HCT116 (cell line): ENCODE measurements around the gene USP33. TPM values are rescaled to one million over a fixed set of nuclear protein-coding genes. Genes with fewer than 3 reads are reported as not detected.

Source experiments
- ATAC-seq: fragments of 200-7000 bp; cut with Tn5 transposase; 2 replicates; pipeline ENCODE4 v1.9.1; 2020; ENCODE audit warnings: mild to moderate bottlenecking, moderate library complexity
- BruUV-seq: library from RNA; stranded (reverse); fragments of 400-500 nt; replicated peaks from 2 replicates; lab custom pipeline; 2021; lab: Mats Ljungman, UMichigan
- CTCF ChIA-PET: fragments of 300-600 bp; sonication (Branson Sonifier 250); formaldehyde crosslinking; loops from one replicate; lab custom pipeline; 2021; ENCODE audit warnings: antibody characterized with exemption; lab: Charles Lee
- POLR2A ChIA-PET: fragments of 300-600, 350-600 bp; sonication (Branson Sonifier 250); formaldehyde crosslinking; loops from one replicate; lab custom pipeline; 2021; ENCODE audit warnings: antibody characterized with exemption; lab: Charles Lee
- RAD21 ChIA-PET, 2 experiments: fragments of 300-600 bp; sonication (Branson Sonifier 250); formaldehyde crosslinking; loops; one replicate each; lab custom pipeline; 2023; ENCODE audit warnings: low total read pairs in 2 of 2; ENCODE audit not compliant: uncharacterized antibody in 2 of 2, unreplicated experiment in 2 of 2, low non-redundant PET in 1 of 2; lab: Charles Lee
- DNase-seq: peaks from one replicate; pipeline ENCODE4 v3.0.0-alpha.2; 2010; ENCODE audit warnings: low read depth, low spot score
- H2AFZ ChIP-seq: fragments of 200-600 bp; shearing (Covaris generic), sonication (generic); 2 replicates; pipeline ENCODE4 v1.6.1; 2017; ENCODE audit warnings: low read depth, mixed run types, mixed read lengths, antibody characterized with exemption, low read length; ENCODE audit not compliant: poor library complexity, severe bottlenecking
- H3K27ac ChIP-seq: 2 replicates; pipeline ENCODE4 v1.5.1; 2012; ENCODE audit warnings: low read depth, low read length
- H3K27me3 ChIP-seq: fragments of 200-600 bp; sonication (generic); 2 replicates; pipeline ENCODE4 v1.6.1; 2016; ENCODE audit warnings: mixed run types, low read length, mixed read lengths; ENCODE audit not compliant: insufficient read depth
- H3K36me3 ChIP-seq, 2 experiments: fragments of 200-500 bp in 1 of 2; fragments of 200-600 bp in 1 of 2; sonication (Bioruptor generic) in 1 of 2; sonication (generic) in 1 of 2; 2 replicates each; pipeline versions ENCODE4 v1.5.1 to v1.6.1; 2014 to 2016; ENCODE audit warnings: low read length in 2 of 2, inconsistent platforms in 1 of 2, mixed read lengths in 1 of 2, mixed run types in 1 of 2; ENCODE audit not compliant: insufficient read depth in 2 of 2, control insufficient read depth in 1 of 2
- H3K4me1 ChIP-seq, 2 experiments: fragments of 200-600 bp in 1 of 2; sonication (generic) in 1 of 2; 2 replicates each; pipeline versions ENCODE4 v1.5.1 to v1.6.1; 2012 to 2017; ENCODE audit warnings: low read length in 2 of 2, inconsistent platforms in 1 of 2, mild to moderate bottlenecking in 1 of 2, mixed read lengths in 1 of 2, mixed run types in 1 of 2, moderate library complexity in 1 of 2; ENCODE audit not compliant: insufficient read depth in 2 of 2, control insufficient read depth in 1 of 2
- H3K4me2 ChIP-seq: fragments of 200-600 bp; sonication (generic); 2 replicates; pipeline ENCODE4 v1.6.1; 2017; ENCODE audit warnings: mixed run types, low read length, mixed read lengths
- H3K4me3 ChIP-seq, 2 experiments: fragments of 200-600 bp in 1 of 2; sonication (generic) in 1 of 2; replicated peaks in 1 of 2; 2 replicates each; pipeline ENCODE4 v1.5.1; 2011 to 2016; ENCODE audit warnings: low read length in 2 of 2, control low read depth in 1 of 2, low read depth in 1 of 2, mild to moderate bottlenecking in 1 of 2, mixed read lengths in 1 of 2, mixed run types in 1 of 2
- H3K79me2 ChIP-seq: fragments of 200-600 bp; sonication (generic); 2 replicates; pipeline ENCODE4 v1.6.1; 2017; ENCODE audit warnings: mild to moderate bottlenecking, mixed run types, low read length, moderate library complexity, mixed read lengths; ENCODE audit not compliant: insufficient read depth
- H3K9ac ChIP-seq: fragments of 200-600 bp; sonication (generic); 2 replicates; pipeline ENCODE4 v1.6.1; 2016; ENCODE audit warnings: low read length, mixed read lengths
- H3K9me2 ChIP-seq: fragments of 200-600 bp; sonication (generic), shearing (Covaris generic); 2 replicates; pipeline ENCODE4 v1.6.1; 2017; ENCODE audit warnings: mixed run types, mild to moderate bottlenecking, moderate library complexity; ENCODE audit not compliant: insufficient read depth
- H3K9me3 ChIP-seq, 2 experiments: fragments of 200-500 bp in 1 of 2; fragments of 200-600 bp in 1 of 2; sonication (Bioruptor generic) in 1 of 2; sonication (generic) in 1 of 2; 2 replicates each; pipeline ENCODE4 v1.6.1; 2014 to 2017; ENCODE audit warnings: low read length in 2 of 2, mixed read lengths in 2 of 2, inconsistent platforms in 1 of 2, low read depth in 1 of 2, mild to moderate bottlenecking in 1 of 2, mixed run types in 1 of 2, moderate library complexity in 1 of 2; ENCODE audit not compliant: control insufficient read depth in 1 of 2, insufficient read depth in 1 of 2
- H4K20me1 ChIP-seq: fragments of 200-600 bp; sonication (generic), shearing (Covaris generic); 2 replicates; pipeline ENCODE4 v1.6.1; 2017; ENCODE audit warnings: mixed run types, mild to moderate bottlenecking, moderate library complexity; ENCODE audit not compliant: insufficient read depth
- CBX3 ChIP-seq: IDR thresholded peaks from 2 replicates; pipeline ENCODE4 v1.6.1; 2012; ENCODE audit warnings: low read depth
- CEBPB ChIP-seq: IDR thresholded peaks from 2 replicates; pipeline ENCODE4 v1.6.1; 2012; ENCODE audit warnings: low read depth
- EGR1 ChIP-seq: IDR thresholded peaks from 2 replicates; pipeline ENCODE4 v1.6.1; 2012; ENCODE audit warnings: low read depth
- ELF1 ChIP-seq: IDR thresholded peaks from 2 replicates; pipeline ENCODE4 v1.6.1; 2012; ENCODE audit warnings: low read depth, borderline replicate concordance
- EZH2 ChIP-seq: fragments of 200-600 bp; sonication (generic); IDR thresholded peaks from 2 replicates; pipeline ENCODE4 v1.6.1; 2017; ENCODE audit warnings: antibody characterized with exemption, mixed run types
- EZH2phosphoT487 ChIP-seq: fragments of 200-600 bp; IDR thresholded peaks from 2 replicates; pipeline ENCODE4 v1.6.1; 2018; ENCODE audit warnings: antibody characterized with exemption, borderline replicate concordance
- JUND ChIP-seq: IDR thresholded peaks from 2 replicates; pipeline ENCODE4 v1.6.1; 2012
- RAD21 ChIP-seq: IDR thresholded peaks from 2 replicates; pipeline ENCODE4 v1.6.1; 2012; ENCODE audit warnings: low read depth, mild to moderate bottlenecking
- SP1 ChIP-seq: IDR thresholded peaks from 2 replicates; pipeline ENCODE4 v1.6.1; 2012; ENCODE audit warnings: low read depth
- SRF ChIP-seq: IDR thresholded peaks from 2 replicates; pipeline ENCODE4 v1.6.1; 2012; ENCODE audit warnings: low read depth
- YY1 ChIP-seq: IDR thresholded peaks from 2 replicates; pipeline ENCODE4 v1.6.1; 2011; ENCODE audit warnings: low read length, low read depth, moderate library complexity, mild to moderate bottlenecking; ENCODE audit not compliant: insufficient replicate concordance; ENCODE audit errors: extremely low read depth
- ZNF274 ChIP-seq: fragments of 200-500 bp; sonication (Bioruptor generic); IDR thresholded peaks from 2 replicates; pipeline ENCODE4 v1.6.1; 2014; ENCODE audit warnings: mild to moderate bottlenecking, low read depth, low read length, inconsistent platforms
- intact Hi-C: fragments of 100-400 bp; cut with micrococcal nuclease; formaldehyde crosslinking; loops from 2 replicates; pipeline ENCODE4 v1.10.0; 2022
- total RNA-seq: library from RNA; stranded (reverse); gene quantifications from one replicate; pipeline ENCODE4 v1.2.1, GENCODE V29; 2021; ENCODE audit not compliant: unreplicated experiment
- TF ChIP-seq, protein P1 (sequence below): IDR thresholded peaks from 2 replicates; pipeline ENCODE4 v1.6.1; 2012
- TF ChIP-seq, protein P2 (sequence below): IDR thresholded peaks from 2 replicates; pipeline ENCODE4 v1.6.1; 2012
- TF ChIP-seq, protein P3 (sequence below), 3 experiments: fragments of 200-600 bp in 1 of 3; sonication (generic) in 1 of 3; IDR thresholded peaks in 2 of 3; conservative IDR thresholded peaks in 1 of 3; 2 replicates each; pipeline ENCODE4 v1.5.1; 2012 to 2017; ENCODE audit warnings: low read depth in 2 of 3, low read length in 2 of 3, antibody characterized with exemption in 1 of 3, borderline replicate concordance in 1 of 3, control low read depth in 1 of 3, mild to moderate bottlenecking in 1 of 3, mixed read lengths in 1 of 3, mixed run types in 1 of 3, moderate library complexity in 1 of 3; ENCODE audit not compliant: insufficient read depth in 1 of 3
- TF ChIP-seq, protein P4 (sequence below): IDR thresholded peaks from 2 replicates; pipeline ENCODE4 v1.6.1; 2012; ENCODE audit warnings: low read depth

The USP33 gene
- total RNA-seq, 1 experiment from 2014 or later = 46.1 TPM

DNA sequence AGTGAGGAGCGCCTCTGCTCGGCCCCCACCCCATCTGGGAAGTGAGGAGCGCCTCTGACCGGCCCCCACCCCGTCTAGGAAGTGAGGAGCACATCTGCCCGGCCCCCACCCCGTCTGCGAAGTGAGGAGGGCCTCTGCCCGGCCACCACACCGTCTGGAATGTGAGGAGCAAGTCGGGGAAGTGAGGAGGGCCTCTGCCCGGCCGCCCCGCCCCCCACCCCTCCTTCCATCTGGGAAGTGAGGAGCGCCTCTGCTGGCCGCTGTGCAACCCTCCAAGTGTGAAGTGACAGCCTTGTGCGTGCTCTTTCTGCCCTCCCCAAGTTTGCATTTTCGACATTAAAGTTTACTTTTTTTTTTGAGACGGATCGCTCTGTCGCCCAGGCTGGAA, 72.1 kb downstream of the USP33 start:
- no peaks in the 10 kb centered on the region for H3K27me3 ChIP-seq
- peak; percentile 13 for DNase-seq
- BruUV-seq = no TSS peak
- H2AFZ ChIP-seq = no peak overlapping the region
- H3K79me2 ChIP-seq = peaks cover under 1% of the 10 kb centered on the region; the same call in 1 of the 2 replicates
- no peaks in the 10 kb centered on the region for H4K20me1 ChIP-seq
- no peak overlapping the region for H3K27ac ChIP-seq
- H3K4me2 ChIP-seq = peak overlapping the region; percentile 30
- TF ChIP-seq EGR1 (no peak), ZNF274 (no peak), JUND (no peak), EZH2 (no peak), ELF1 (no peak), EZH2phosphoT487 (no peak), YY1 (no peak), RAD21 (peak; percentile 31; the same call in 1 of the 2 replicates), CBX3 (no peak), CEBPB (no peak), SRF (no peak), SP1 (no peak)
- TF ChIP-seq, protein P1, sequence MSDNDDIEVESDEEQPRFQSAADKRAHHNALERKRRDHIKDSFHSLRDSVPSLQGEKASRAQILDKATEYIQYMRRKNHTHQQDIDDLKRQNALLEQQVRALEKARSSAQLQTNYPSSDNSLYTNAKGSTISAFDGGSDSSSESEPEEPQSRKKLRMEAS = no peak
- TF ChIP-seq, protein P2, sequence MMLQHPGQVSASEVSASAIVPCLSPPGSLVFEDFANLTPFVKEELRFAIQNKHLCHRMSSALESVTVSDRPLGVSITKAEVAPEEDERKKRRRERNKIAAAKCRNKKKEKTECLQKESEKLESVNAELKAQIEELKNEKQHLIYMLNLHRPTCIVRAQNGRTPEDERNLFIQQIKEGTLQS = no peak
- TF ChIP-seq, protein P3, sequence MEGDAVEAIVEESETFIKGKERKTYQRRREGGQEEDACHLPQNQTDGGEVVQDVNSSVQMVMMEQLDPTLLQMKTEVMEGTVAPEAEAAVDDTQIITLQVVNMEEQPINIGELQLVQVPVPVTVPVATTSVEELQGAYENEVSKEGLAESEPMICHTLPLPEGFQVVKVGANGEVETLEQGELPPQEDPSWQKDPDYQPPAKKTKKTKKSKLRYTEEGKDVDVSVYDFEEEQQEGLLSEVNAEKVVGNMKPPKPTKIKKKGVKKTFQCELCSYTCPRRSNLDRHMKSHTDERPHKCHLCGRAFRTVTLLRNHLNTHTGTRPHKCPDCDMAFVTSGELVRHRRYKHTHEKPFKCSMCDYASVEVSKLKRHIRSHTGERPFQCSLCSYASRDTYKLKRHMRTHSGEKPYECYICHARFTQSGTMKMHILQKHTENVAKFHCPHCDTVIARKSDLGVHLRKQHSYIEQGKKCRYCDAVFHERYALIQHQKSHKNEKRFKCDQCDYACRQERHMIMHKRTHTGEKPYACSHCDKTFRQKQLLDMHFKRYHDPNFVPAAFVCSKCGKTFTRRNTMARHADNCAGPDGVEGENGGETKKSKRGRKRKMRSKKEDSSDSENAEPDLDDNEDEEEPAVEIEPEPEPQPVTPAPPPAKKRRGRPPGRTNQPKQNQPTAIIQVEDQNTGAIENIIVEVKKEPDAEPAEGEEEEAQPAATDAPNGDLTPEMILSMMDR (IDR thresholded peaks at IDR 0.05 in 2 of 3, conservative IDR thresholded peaks at IDR 0.05 in 1 of 3; ENCODE audit: borderline replicate concordance in 1 of 3, insufficient read depth in 1 of 3, low read depth in 2 of 3, low read length in 2 of 3) = peak in 2 of 3 experiments; percentile 35 to 41; a peak in 4 of 6 replicates
- TF ChIP-seq, protein P4, sequence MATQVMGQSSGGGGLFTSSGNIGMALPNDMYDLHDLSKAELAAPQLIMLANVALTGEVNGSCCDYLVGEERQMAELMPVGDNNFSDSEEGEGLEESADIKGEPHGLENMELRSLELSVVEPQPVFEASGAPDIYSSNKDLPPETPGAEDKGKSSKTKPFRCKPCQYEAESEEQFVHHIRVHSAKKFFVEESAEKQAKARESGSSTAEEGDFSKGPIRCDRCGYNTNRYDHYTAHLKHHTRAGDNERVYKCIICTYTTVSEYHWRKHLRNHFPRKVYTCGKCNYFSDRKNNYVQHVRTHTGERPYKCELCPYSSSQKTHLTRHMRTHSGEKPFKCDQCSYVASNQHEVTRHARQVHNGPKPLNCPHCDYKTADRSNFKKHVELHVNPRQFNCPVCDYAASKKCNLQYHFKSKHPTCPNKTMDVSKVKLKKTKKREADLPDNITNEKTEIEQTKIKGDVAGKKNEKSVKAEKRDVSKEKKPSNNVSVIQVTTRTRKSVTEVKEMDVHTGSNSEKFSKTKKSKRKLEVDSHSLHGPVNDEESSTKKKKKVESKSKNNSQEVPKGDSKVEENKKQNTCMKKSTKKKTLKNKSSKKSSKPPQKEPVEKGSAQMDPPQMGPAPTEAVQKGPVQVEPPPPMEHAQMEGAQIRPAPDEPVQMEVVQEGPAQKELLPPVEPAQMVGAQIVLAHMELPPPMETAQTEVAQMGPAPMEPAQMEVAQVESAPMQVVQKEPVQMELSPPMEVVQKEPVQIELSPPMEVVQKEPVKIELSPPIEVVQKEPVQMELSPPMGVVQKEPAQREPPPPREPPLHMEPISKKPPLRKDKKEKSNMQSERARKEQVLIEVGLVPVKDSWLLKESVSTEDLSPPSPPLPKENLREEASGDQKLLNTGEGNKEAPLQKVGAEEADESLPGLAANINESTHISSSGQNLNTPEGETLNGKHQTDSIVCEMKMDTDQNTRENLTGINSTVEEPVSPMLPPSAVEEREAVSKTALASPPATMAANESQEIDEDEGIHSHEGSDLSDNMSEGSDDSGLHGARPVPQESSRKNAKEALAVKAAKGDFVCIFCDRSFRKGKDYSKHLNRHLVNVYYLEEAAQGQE = no peak
- no peaks in the 10 kb centered on the region for H3K9me3 ChIP-seq
- CTCF ChIA-PET = interaction anchor here (0.6 kb wide), 1 partner anchor 14 kb away, joined by 3 read pairs; no protein-coding TSS in a partner anchor
- peak; percentile 43 for ATAC-seq
- POLR2A ChIA-PET = no interaction called here
- H3K9me2 ChIP-seq = no peaks in the 10 kb centered on the region
- intact Hi-C loops = loop anchor here (5.0 to 10.0 kb wide), 3 partner anchors 217 to 427 kb away; partner anchors contain the start of gene FUBP1
- H3K9ac ChIP-seq = no peak overlapping the region; the same call in 1 of the 2 replicates
- H3K36me3 ChIP-seq = no peaks in the 10 kb centered on the region
- peaks cover 6 to 23% of the 10 kb centered on the region in 2 experiments; a peak in 3 of 4 replicates for H3K4me1 ChIP-seq
- no peak overlapping the region for H3K4me3 ChIP-seq
- RAD21 ChIA-PET = interaction anchor here in 1 of 2 experiments (0.6 kb wide), 1 partner anchor 370 kb away, joined by 5 read pairs; no protein-coding TSS in a partner anchor
